Tibial artery (tissue), 4 donors: Measurements from ENCODE around the gene KLHDC7B.
"Not testable (repeated sequence)": the region's sequence is repeated elsewhere in the genome, so short reads cannot be mapped to it uniquely, and the experiment has no call there.

Source experiments
- DNase-seq, 2 donors: peaks; one replicate each; pipeline ENCODE4 v3.0.0-alpha.2; 2019
- H3K27ac ChIP-seq, 2 donors: fragments of 200-600 bp; sonication (generic) in 1 of 2; 1 replicate in 1 of 2; 2 replicates in 1 of 2; pipeline ENCODE4 v1.5.1; 2018 to 2019; ENCODE audit warnings: mild to moderate bottlenecking in 1 of 2
- H3K27me3 ChIP-seq, 2 donors: fragments of 200-600 bp; sonication (generic) in 1 of 2; one replicate each; pipeline versions ENCODE4 v1.5.1 to v1.6.0; 2016 to 2019
- H3K36me3 ChIP-seq, 3 donors: fragments of 200-600 bp; sonication (generic) in 2 of 3; one replicate each; pipeline ENCODE4 v1.5.1; 2016 to 2019; ENCODE audit warnings: mild to moderate bottlenecking in 2 of 3
- H3K4me1 ChIP-seq, 4 donors: fragments of 200-600 bp; sonication (generic) in 2 of 4; 1 replicate in 3 of 4; 2 replicates in 1 of 4; pipeline ENCODE4 v1.5.1; 2016 to 2019
- H3K4me3 ChIP-seq, 2 donors: fragments of 200-600 bp; sonication (generic) in 1 of 2; 1 replicate in 1 of 2; 2 replicates in 1 of 2; pipeline ENCODE4 v1.5.1; 2018 to 2019; ENCODE audit warnings: mild to moderate bottlenecking in 2 of 2
- H3K9me3 ChIP-seq, 3 donors: fragments of 200-600 bp; sonication (generic) in 1 of 3; one replicate each; pipeline ENCODE4 v1.5.1; 2016 to 2019
- intact Hi-C: fragments of 100-400 bp; cut with DNase I; formaldehyde crosslinking; loops from one replicate; pipeline ENCODE4 v1.15.0; 2023; ENCODE audit warnings: low total_unique reads
- TF ChIP-seq, protein P1 (sequence below), 2 experiments: fragments of 200-600 bp in 1 of 2; fragments of 450-650 bp in 1 of 2; IDR thresholded peaks; one replicate each; pipeline ENCODE4 v1.5.1; 2017 to 2019; ENCODE audit warnings: antibody characterized with exemption in 2 of 2, mild to moderate bottlenecking in 1 of 2, moderate library complexity in 1 of 2

The KLHDC7B gene

DNA sequence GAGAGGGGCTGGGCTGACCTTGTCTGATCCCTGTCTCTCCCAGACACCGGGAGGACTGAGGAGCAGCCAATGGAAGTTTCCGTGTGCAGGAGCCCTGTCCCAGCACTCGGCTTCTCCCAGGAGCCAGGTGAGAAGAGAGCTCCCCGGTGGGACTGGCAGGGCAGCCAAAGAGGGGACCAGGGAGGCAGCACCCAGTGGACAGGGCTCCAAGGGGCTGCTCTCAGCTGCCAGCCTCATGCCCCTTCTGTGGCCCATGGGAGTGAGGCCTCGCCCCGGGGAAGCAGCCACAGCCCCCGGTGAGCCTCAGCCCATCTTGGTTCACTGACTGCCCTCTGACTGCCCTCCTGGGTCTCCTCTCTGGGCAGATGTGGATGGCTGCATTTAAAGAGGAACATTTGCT, 27.1 kb upstream of the KLHDC7B start:
- intact Hi-C loops, result no loop called here
- DNase-seq, result no peak
- H3K36me3 ChIP-seq, result peaks cover 46 to 79% (median 62%) of the 10 kb centered on the region in 3 donors
- H3K27me3 ChIP-seq, result no peaks in the 10 kb centered on the region
- TF ChIP-seq, protein P1, sequence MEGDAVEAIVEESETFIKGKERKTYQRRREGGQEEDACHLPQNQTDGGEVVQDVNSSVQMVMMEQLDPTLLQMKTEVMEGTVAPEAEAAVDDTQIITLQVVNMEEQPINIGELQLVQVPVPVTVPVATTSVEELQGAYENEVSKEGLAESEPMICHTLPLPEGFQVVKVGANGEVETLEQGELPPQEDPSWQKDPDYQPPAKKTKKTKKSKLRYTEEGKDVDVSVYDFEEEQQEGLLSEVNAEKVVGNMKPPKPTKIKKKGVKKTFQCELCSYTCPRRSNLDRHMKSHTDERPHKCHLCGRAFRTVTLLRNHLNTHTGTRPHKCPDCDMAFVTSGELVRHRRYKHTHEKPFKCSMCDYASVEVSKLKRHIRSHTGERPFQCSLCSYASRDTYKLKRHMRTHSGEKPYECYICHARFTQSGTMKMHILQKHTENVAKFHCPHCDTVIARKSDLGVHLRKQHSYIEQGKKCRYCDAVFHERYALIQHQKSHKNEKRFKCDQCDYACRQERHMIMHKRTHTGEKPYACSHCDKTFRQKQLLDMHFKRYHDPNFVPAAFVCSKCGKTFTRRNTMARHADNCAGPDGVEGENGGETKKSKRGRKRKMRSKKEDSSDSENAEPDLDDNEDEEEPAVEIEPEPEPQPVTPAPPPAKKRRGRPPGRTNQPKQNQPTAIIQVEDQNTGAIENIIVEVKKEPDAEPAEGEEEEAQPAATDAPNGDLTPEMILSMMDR (IDR thresholded peaks at IDR 0.05), result no peak
- H3K4me1 ChIP-seq, result no peaks in the 10 kb centered on the region
- no peak overlapping the region for H3K27ac ChIP-seq
- H3K4me3 ChIP-seq, result no peak overlapping the region
- no peaks in the 10 kb centered on the region for H3K9me3 ChIP-seq

DNA sequence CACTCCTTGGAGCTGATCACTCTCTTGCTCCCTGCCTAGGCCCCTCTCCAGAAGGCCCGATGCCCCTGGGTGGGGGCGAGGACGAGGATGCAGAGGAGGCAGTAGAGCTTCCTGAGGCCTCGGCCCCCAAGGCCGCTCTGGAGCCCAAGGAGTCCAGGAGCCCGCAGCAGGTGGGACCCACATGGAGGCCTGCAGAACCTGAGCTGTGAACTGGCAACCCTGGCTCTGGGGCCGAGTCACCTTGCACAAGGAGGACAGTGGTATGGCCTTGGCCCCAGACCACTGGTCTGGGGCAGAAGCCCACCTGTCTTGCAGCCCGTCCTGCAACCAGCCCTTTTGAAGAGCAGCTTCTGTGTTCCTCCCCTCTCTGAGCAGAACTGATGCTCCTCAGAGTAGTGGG, 26.5 kb upstream of the KLHDC7B start:
- Histone ChIP-seq H3K4me3 (no peak overlapping the region), H3K27me3 (no peaks in the 10 kb centered on the region), H3K4me1 (peaks cover 0 to 5% (median 4%) of the 10 kb centered on the region in 4 donors), H3K36me3 (peaks cover 46 to 85% (median 63%) of the 10 kb centered on the region in 3 donors), H3K9me3 (no peaks in the 10 kb centered on the region), H3K27ac (no peak overlapping the region)
- TF ChIP-seq, protein P1 (IDR thresholded peaks at IDR 0.05), result no peak
- intact Hi-C loops, result no loop called here
- DNase-seq, result no peak

- H3K27me3 ChIP-seq, H3K4me3 ChIP-seq, intact Hi-C loops, H3K9me3 ChIP-seq, H3K27ac ChIP-seq, DNase-seq: not testable (repeated sequence)
- Histone ChIP-seq H3K36me3 (peaks cover 46 to 82% (median 63%) of the 10 kb centered on the region in 3 donors), H3K4me1 (peaks cover 0 to 15% (median 13%) of the 10 kb centered on the region in 4 donors)
Observed at GRCh38 chr22:50520184-50520583, 25.5 kb upstream of the KLHDC7B start.

DNA sequence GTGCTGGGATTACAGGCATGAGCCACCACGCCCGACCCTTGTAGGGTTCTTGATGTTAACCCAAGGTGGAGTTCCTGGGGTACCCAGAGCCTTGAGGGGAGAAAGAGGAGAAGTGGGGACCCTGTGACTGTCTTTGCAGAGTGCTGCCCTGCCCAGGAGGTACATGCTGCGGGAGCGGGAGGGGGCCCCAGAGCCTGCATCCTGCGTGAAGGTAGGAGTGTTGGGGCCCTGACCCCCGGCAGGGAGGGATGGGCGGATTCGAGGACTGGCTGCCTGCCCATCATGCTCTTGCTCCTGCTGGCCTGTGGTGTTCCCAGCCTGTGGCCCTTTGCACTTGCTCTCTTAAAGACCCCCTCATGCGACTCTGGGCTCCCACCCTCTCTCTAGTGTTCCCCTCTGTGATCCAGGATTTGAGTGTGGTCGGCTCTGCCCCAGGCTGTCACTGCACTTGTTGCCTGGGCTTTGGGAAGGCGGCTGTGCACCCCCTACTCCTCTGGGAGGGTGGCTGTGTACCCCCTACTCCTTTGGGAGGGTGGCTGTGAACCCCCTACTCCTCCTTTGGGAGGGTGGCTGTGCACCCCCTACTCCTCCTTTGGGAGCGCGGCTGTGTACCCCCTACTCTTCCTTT, 24.8 kb upstream of the KLHDC7B start:
- H3K27me3 ChIP-seq, result no peaks in the 10 kb centered on the region
- H3K36me3 ChIP-seq, result peaks cover 46 to 82% (median 63%) of the 10 kb centered on the region in 3 donors
- no peak overlapping the region for H3K4me3 ChIP-seq
- DNase-seq, result no peak
- TF ChIP-seq, protein P1 (IDR thresholded peaks at IDR 0.05), result no peak
- H3K27ac ChIP-seq, result no peak overlapping the region
- intact Hi-C loops, result no loop called here
- no peaks in the 10 kb centered on the region for H3K9me3 ChIP-seq
- H3K4me1 ChIP-seq, result peaks cover 0 to 15% (median 13%) of the 10 kb centered on the region in 4 donors

DNA sequence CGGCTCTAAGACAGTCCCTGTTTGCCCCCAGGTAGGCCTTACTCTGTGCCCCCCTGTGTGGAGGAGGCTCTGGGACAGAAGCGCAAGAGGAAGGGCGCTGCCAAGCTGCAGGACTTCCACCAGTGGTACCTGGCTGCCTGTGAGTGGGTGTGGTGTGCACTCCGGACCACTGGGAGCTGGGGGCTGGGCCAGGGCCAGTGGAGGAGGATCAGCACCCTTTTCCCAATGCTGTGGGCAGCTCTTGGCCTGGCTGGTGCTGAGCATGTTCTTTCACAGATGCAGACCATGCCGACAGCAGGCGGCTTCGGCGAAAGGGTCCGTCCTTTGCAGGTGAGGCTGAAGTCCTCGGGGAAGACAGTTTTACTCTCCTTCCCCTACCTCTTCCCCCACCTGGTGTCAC, 24.0 kb upstream of the KLHDC7B start:
- TF ChIP-seq, protein P1 (IDR thresholded peaks at IDR 0.05), result no peak
- H3K27me3 ChIP-seq, result no peaks in the 10 kb centered on the region
- H3K27ac ChIP-seq, result no peak overlapping the region
- peaks cover 0 to 20% (median 16%) of the 10 kb centered on the region in 4 donors for H3K4me1 ChIP-seq
- peaks cover 46 to 75% (median 59%) of the 10 kb centered on the region in 3 donors for H3K36me3 ChIP-seq
- DNase-seq, result no peak
- intact Hi-C loops, result no loop called here
- H3K4me3 ChIP-seq, result no peak overlapping the region
- H3K9me3 ChIP-seq, result no peaks in the 10 kb centered on the region

GRCh38 chr22:50522208-50522805, 23.4 kb upstream of the KLHDC7B start:
- Histone ChIP-seq H3K4me3 (no peak overlapping the region), H3K27ac (no peak overlapping the region), H3K27me3 (no peaks in the 10 kb centered on the region), H3K4me1 (peaks cover 0 to 26% (median 19%) of the 10 kb centered on the region in 4 donors), H3K36me3 (peaks cover 42 to 69% (median 53%) of the 10 kb centered on the region in 3 donors), H3K9me3 (no peaks in the 10 kb centered on the region)
- intact Hi-C loops, result no loop called here
- TF ChIP-seq, protein P1 (IDR thresholded peaks at IDR 0.05), result no peak
- DNase-seq, result no peak
